Dermis microvascular lymphatic vessel endothelial cell (primary cell): ENCODE results near the gene TP53AIP1. TPM values are rescaled to one million over a fixed set of nuclear protein-coding genes. Genes with fewer than 3 reads are reported as not detected.
A peak's percentile ranks its signal among the peaks of the same experiment; 100 is the strongest.

Experiments
- DNase-seq, 2 donors: peaks; one replicate each; pipeline versions ENCODE4 v3.0.0 to v3.0.0-alpha.2; 2010; ENCODE audit warnings: low read depth in 2 of 2
- total RNA-seq: library from RNA; depleted of rRNA; stranded (reverse); fragments of >200 nt; gene quantifications from 2 replicates; pipeline ENCODE4 v1.2.1, GENCODE V29; 2014

The TP53AIP1 gene
- total RNA-seq, 1 donor from 2014 or later: not detected

- DNase-seq: no peak
These were observed 831 bp upstream of the TP53AIP1 start for GRCh38 chr11:128943428-128943976.

- no peak for DNase-seq
These were observed 429 bp downstream of the TP53AIP1 start for GRCh38 chr11:128942272-128942612.

DNA sequence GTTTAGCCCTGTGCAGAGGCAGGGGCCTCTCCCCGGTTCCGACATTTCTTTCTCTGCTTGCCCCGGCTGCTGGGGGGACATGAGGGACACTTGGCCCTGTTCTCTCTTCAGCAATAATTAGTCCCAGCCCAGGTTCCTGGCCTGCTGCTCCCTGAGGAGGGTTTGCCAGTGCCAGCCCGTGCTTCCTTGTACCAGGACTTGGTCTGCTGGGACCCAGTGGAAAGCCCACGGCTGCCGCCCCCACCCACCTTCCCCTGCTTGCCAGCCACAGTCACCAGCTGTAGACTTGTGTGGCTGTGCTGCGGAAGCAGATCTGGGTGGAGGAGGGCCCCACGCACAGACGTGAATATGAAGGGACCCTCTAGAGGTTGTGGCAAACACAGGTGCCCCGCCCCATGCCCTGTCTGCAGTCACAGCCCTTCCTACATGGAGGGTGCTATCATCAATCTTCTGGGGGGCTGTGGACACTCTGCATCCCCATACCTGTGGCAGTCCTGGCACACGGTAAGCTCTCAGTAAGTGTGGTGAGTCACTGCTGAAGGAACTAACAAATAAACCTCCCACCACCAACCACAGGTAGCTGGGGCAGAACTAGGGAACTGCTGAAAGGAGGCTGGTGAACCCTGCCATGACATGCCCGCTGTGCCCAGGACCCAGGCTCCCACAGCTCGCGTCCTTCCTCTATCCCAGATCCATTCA, 949 bp downstream of the TP53AIP1 start:
- no peak for DNase-seq

- no peak for DNase-seq
These were observed 1.6 kb downstream of the TP53AIP1 start for GRCh38 chr11:128941110-128941509.

GRCh38 chr11:128940603-128941002, 2.1 kb downstream of the TP53AIP1 start:
- DNase-seq: no peak

- no peak for DNase-seq
These were observed 2.5 kb downstream of the TP53AIP1 start for GRCh38 chr11:128940156-128940555.

DNA sequence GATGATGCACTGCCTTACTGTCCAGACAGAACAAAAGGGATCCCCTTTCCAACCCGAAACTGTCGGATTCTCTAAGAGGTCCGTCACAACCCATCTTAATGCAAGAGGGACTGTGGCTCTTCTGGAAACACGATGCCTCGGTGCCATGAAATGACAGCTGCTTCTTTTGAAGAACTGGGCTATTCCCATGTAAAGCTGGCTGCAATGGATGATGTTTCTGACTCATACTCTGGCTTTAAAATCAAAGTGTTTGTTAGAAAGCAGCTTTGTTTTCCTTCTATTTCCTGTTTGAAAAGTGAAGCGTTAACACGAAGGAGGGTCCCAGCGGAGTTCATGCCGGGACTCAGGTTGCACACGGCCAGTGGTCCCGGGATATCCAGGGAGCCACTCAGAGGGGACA, 3.1 kb downstream of the TP53AIP1 start:
- no peak for DNase-seq

- DNase-seq: no peak
These were observed 4.3 kb downstream of the TP53AIP1 start for GRCh38 chr11:128938156-128938885.

DNA sequence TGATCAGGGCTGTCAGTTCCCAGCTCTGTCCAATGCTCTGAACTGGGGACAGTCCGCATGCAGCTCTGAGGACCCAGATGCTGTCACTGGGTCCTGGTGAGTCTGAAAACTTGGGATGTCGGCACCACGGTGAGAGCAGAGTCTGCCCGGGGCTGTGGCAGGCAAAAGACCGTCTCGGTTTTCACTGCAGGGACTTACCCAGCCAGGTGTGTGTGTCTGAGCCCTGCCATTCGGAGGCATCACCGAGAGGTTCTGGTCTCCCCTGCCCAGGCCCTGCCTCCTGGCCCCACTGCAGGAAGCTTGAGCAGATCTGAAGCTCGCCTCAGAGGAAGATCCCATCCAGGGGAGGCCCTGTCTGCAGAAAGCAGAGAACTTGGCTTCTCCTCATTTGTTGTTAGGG, 5.2 kb downstream of the TP53AIP1 start:
- no peak for DNase-seq

DNA sequence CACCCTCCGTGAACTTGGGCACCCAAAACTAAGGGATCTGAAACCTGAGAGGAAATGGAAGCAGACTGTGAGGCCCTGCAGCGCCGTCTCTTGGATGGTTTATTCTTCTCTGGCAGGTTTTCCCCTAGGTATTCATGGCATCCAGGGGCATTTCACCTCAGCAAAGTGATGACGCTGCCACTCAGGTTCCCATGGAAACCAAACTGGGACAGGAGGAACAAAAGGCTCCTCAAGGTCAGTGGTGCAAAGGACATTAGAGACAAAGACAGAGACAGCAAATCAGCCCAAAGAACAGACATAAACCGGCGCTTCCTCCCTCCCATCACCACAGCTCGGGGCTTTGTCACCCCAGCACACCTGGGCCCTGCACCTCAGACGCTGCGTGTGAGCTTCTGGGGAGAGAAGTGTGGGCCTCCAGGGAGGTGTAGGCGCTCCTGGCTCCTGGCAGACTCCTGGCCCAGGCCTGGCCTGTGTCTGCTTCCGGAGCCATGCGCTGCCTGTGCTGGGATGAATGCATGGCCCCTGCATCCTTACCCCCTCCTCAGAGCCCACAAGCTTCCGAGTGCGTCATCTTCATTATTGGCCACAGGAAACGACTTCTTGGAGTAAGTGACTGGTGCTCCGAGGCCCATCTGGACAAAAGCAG, 5.9 kb downstream of the TP53AIP1 start:
- peak in 1 of 2 donors; percentile 7 for DNase-seq

DNA sequence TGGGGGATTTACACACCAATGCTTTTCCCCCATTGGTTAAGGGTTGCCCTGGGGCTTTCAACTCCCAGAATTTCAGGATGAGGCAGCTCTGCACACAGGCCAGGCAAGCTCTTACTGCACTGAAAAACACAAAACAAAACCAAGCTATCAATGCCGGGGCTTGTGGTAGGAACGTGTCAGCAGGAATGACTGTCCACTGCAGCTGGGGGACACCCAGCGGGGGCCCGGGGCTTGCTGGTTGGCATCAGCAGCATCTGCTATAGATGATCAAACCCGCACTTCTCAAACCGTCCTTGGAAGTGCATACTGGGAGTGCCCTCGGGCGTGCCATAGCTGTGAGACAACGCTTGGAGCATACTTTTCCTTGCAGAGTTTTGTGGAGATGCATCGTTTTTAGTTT, 7.7 kb downstream of the TP53AIP1 start:
- no peak for DNase-seq

GRCh38 chr11:128934351-128934750, 8.3 kb downstream of the TP53AIP1 start:
- DNase-seq: no peak

DNA sequence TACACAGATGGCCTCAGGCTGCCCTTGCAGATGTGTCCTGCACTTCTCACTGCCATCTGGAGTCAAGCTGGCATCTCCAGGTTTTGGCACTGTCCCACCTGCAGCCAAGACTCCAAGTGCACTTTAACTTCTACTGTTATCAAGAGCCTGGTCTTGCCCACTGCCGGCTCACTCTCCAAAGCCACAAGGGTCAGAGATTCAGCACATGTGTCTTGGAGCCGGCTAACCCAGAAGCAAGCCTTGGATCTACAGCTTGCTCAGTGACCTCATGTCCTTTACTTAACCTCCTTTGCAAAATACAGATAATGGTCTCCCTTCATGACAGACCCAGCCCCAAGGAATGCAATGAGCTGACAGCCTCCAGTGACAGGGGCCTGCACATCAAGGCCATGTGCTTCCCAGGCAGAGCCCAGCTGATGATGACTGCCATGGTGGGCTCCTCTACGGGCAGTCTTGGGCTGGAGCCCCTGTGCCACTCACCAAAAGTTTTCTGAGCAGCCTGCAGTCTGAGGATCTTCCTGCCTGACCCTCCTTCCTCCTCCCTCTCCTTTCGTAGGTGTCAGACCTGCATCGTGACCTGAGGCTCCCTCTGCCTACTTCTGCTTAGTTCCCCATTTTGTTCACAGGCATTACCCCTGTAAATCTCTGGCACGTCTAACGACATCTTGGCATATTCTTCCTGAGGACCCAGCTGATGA, 9.0 kb downstream of the TP53AIP1 start:
- DNase-seq: no peak

GRCh38 chr11:128931668-128932067, 11.0 kb downstream of the TP53AIP1 start:
- no peak for DNase-seq

DNA sequence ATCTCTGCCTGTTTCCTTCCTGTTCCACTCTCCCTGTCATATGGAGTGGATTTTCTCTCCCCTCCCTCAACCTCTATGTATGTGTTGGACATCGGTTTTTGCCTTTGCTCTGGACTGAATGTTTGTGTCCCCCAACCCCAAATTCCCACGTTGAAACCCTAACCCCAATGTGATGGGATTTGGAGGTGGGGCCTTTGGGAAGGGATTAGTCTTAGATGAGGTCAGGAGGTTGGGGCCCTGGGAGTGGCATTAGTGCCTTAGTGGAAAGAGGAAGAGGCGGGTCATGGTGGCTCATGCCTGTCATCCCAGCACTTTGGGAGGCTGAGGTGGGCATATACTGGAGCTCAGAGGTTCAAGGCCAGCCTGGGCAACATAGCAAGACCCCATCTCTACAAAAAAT, 11.6 kb downstream of the TP53AIP1 start:
- DNase-seq: no peak

DNA sequence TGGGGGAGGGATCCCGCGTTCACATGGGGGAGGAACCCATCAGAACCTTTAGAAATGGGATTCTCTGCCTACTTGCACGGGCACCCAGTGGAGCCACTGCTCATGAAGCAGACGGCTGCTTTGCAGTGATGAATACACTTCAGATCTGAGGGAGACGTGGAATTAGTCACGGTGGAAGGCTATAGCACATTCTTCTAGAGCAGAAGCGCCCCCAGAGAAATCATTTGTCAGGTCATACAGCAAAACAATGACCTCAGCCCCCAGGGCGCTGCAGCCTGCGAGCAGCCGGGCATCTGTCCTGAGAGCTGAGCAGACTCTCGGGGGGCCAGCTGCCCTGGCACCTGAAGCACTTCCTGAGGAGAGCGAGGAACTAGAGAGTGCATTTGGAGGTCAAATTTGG, 12.7 kb downstream of the TP53AIP1 start:
- DNase-seq: no peak

DNA sequence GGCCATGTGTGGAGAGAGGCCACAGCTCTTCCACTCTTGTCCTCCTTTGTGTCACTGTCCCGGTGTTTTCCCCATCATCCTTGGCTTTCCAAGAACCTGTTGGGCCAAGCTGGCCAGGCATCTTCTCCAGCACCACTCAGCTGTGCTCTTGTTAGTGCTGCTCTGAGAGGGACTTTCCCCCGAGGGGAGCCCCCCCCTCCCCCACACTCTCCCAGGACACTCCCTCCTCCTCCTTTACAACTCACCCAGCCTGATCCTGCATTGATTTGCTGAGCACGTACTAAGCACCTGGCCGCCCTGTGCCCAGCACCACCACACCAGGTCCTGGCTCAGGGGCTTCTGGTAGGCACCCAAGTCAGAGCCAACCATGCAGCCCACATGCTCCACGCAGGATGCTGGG, 13.2 kb downstream of the TP53AIP1 start:
- no peak for DNase-seq

DNA sequence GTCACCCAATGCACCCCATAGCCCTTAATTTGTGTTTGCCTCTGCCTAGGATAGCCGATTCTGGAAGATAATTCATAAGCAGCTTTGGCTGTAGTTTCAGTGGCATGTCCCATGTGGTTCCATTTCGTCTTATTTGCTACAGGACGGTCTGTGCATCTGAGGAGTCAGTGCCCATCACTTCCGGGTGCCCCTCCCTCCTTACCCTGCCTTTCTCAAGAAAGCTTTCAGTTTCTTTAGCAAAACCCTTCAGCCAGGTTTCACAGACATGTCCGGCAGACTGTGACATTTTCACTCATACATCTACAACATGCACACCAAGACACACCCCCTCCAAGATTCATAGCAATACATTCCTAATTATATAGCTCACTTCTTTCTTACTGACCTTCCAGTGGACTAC, 14.3 kb downstream of the TP53AIP1 start:
- no peak for DNase-seq

DNA sequence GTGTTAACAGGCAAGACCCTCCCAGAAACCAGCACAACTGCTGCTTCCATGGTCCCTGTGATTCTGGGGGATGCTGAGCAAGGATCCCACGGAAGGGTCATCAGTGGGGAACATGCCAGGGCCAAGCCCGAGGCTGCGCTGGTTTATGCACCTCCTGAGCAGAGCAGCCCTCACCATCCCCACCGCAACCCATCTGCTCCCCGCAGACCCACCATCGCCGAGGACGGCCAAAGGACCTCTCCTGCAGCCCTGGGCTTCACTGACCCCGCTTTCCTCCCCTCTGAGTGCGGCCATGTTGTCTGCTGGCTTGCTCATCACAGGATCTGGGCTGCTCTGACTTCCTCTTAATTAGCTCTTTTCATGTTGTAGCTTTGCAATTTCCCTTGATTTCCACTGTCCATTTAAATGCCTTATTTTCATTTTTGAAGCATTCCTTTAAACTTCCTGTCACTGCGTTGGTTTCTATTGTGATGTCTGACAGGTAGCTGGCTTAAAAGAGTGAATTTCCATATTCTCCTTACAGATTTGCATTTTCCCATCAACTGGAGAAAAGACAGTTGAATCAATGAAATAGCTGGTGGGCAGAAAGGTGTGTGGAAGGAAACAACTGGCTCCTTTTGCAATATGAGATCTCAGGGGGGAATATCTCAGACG, 14.9 kb downstream of the TP53AIP1 start:
- DNase-seq: no peak

DNA sequence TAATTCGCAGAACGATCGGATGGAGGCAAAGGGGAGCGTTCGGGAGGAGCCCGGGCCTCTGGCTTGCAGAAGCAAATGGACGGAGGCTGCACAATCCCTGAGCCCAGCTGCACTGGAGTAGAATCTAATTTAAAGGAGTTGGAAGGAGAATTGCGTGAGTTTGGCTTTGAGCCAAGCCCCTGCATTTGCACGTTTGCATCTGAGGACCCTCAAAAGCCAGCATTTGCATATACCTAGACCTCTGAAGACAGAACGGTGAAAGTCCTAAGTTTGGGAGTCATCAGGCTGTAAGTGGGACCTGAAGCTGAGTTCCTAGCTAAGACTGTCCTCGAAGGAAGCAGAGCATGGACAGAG, 15.6 kb downstream of the TP53AIP1 start:
- DNase-seq: no peak

GRCh38 chr11:128926437-128927107, 16.1 kb downstream of the TP53AIP1 start:
- no peak for DNase-seq
